GM06990 (cell line): ENCODE measurements around the gene PROC.

ENCODE experiments used
- DNase-seq: peaks from one replicate; pipeline ENCODE4 v3.0.0-alpha.2; 2011; ENCODE audit not compliant: insufficient read length; ENCODE audit errors: extremely low read depth
- H3K27me3 ChIP-seq: replicated peaks from 2 replicates; pipeline ENCODE4 v1.6.0; 2011; ENCODE audit warnings: low read length; ENCODE audit not compliant: control insufficient read depth, insufficient read depth
- H3K36me3 ChIP-seq: 2 replicates; pipeline ENCODE4 v1.5.1; 2011; ENCODE audit warnings: low read length; ENCODE audit not compliant: control insufficient read depth, insufficient read depth
- H3K4me3 ChIP-seq: replicated peaks from 2 replicates; pipeline ENCODE4 v1.5.1; 2011; ENCODE audit warnings: low read depth, mild to moderate bottlenecking, control low read depth, low read length
- CTCF ChIP-seq: IDR thresholded peaks from 2 replicates; pipeline ENCODE4 v1.5.1; 2011; ENCODE audit warnings: low read length, control low read depth, mild to moderate bottlenecking, inconsistent platforms; ENCODE audit not compliant: insufficient read depth, poor library complexity, severe bottlenecking

The PROC gene

GRCh38 chr2:127431408-127432023, 13.3 kb downstream of the PROC start:
- no peak for TF ChIP-seq CTCF
- Histone ChIP-seq H3K36me3 (no peaks in the 10 kb centered on the region), H3K27me3 (no peaks in the 10 kb centered on the region), H3K4me3 (no peak overlapping the region)
- no peak for DNase-seq

GRCh38 chr2:127434515-127434914, 16.3 kb downstream of the PROC start:
- no peak overlapping the region for H3K4me3 ChIP-seq
- DNase-seq: no peak
- no peaks in the 10 kb centered on the region for H3K27me3 ChIP-seq
- no peak for TF ChIP-seq CTCF
- no peaks in the 10 kb centered on the region for H3K36me3 ChIP-seq

GRCh38 chr2:127437056-127437455, 18.8 kb downstream of the PROC start:
- DNase-seq: no peak
- no peak overlapping the region for H3K4me3 ChIP-seq
- H3K36me3 ChIP-seq: no peaks in the 10 kb centered on the region
- TF ChIP-seq CTCF: no peak
- H3K27me3 ChIP-seq: no peaks in the 10 kb centered on the region

- no peak for DNase-seq
- H3K36me3 ChIP-seq: no peaks in the 10 kb centered on the region
- no peaks in the 10 kb centered on the region for H3K27me3 ChIP-seq
- TF ChIP-seq CTCF: no peak
- H3K4me3 ChIP-seq: no peak overlapping the region
These were observed 19.8 kb downstream of the PROC start for GRCh38 chr2:127437781-127438726.

- no peaks in the 10 kb centered on the region for H3K27me3 ChIP-seq
- no peak overlapping the region for H3K4me3 ChIP-seq
- H3K36me3 ChIP-seq: no peaks in the 10 kb centered on the region
- TF ChIP-seq CTCF: no peak
- no peak for DNase-seq
These were observed 21.1 kb downstream of the PROC start for GRCh38 chr2:127439343-127439742.
